Mesendoderm (in vitro differentiated cells): ENCODE data around the gene CSTPP1. TPM values are rescaled to one million over a fixed set of nuclear protein-coding genes. Genes with fewer than 3 reads are reported as not detected.

ENCODE experiments used
- small RNA-seq: library from polyadenylated mRNA; stranded (forward); fragments of <200 nt; extraction: miRNeasy Mini kit (QIAGEN cat#:217004); gene quantifications from one replicate; pipeline ENCODE3, GENCODE V24; 2013; ENCODE audit not compliant: insufficient read depth

Gene CSTPP1

Small RNAs within 50 kb of the gene (small RNA-seq; reads per million reads assigned to genes)
- gene MIR6745: not detected
